Muscle of back (tissue), 11 donors: ENCODE measurements around the gene C1orf105. TPM values are rescaled to one million over a fixed set of nuclear protein-coding genes. Genes with fewer than 3 reads are reported as not detected.
"Not testable (repeated sequence)": the region's sequence is repeated elsewhere in the genome, so short reads cannot be mapped to it uniquely, and the experiment has no call there.

Experiments
- DNase-seq, 3 donors: peaks; one replicate each; pipeline versions ENCODE4 v3.0.0 to v3.0.0-alpha.2; 2013
- polyA plus RNA-seq, 10 donors: library from polyadenylated mRNA; unstranded; fragments of 120-200 nt; gene quantifications; one replicate each; pipeline ENCODE4 v1.2.1, GENCODE V29; 2013; ENCODE audit not compliant: insufficient read length in 10 of 10

The C1orf105 gene
- polyA plus RNA-seq, 10 donors: 65.5 to 154 (median 104) TPM

DNA sequence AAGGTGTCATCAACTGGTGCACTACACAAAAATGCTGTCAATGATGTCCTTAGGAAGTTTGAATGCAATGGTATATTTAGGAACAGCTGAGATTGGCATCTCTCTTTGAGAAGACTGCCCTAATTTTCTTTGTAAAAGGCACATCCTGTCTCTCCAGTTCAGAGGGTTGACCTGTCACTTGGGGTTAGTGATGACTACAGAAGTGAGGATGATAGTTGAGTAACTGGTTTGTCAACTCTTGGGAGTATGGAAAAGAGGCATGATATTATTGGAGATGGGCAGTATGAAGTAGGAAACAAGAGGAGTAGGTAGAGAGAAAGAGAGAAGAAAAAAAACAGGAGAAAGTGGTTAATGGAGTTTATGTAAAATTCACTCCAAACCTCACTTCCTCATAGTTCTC is 63.8 kb downstream of the C1orf105 start:
- DNase-seq: no peak

DNA sequence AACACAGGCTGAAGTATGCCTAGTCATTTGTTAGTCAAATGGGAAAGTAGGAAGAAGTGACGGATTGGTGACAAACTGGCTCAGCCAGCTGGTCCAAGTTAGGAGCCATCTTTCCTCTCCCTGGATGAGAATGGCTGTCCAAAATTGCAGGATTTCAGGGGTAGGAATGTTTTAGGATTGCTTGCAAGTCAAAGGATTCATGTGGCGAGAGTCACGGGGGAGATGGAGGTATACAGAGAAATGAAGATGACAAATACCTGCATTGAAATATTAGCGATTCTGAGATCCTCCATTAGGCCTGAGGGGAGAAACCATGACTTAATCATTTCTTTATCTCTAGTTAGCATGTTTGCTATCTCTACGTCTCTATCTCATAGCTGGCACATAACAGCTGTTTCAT is 65.1 kb downstream of the C1orf105 start:
- no peak for DNase-seq

- no peak for DNase-seq
These were observed 66.4 kb downstream of the C1orf105 start for GRCh38 chr1:172486805-172487454.

DNA sequence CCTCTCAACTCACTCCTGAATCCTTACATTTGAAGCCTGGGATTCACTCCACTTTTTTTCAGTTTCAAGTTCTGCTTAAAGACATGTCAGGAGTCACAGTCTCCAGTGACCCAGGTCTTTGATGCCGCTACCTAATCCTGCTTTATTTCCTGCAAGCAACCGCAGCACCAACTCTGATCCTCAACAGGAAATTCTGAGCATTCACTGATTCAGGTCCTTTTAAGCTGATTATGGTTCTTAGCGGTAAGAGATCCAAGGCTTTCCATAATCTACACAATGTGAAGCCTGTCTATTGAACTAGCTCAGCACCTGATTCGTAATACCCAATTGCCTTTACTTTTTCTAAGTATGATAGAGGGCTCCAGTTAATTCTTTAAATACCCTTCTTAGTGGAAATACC is 67.1 kb downstream of the C1orf105 start:
- DNase-seq: no peak

- no peak for DNase-seq
These were observed 67.9 kb downstream of the C1orf105 start for GRCh38 chr1:172488393-172488792.

- no peak for DNase-seq
These were observed 69.4 kb downstream of the C1orf105 start for GRCh38 chr1:172489847-172490246.

- DNase-seq: no peak
These were observed 71.9 kb downstream of the C1orf105 start for GRCh38 chr1:172492421-172492820.

DNA sequence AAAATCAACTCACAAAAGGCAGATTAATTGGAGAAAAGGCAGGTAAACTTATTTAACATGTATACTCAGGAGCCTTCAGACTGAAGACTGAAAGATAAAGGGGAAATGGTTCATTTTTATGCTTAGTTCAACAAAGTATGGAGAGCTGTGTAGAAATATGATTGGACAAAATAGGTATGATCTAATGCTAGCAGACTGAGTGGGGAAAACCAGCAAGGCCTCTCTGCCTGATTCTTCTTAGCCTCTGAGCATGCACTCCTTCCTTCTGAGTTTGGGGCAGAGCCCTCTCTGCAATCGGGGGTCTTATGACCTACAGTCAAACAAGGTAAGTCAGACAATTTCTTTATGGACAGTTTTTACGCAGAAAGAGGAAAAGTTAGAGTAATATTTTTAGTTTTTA is 73.7 kb downstream of the C1orf105 start:
- DNase-seq: no peak

- not testable (repeated sequence) for DNase-seq
These were observed 75.6 kb downstream of the C1orf105 start for GRCh38 chr1:172496127-172496526.

GRCh38 chr1:172496678-172497077 is 76.2 kb downstream of the C1orf105 start:
- no peak for DNase-seq

GRCh38 chr1:172497230-172497629 is 76.7 kb downstream of the C1orf105 start:
- DNase-seq: peak in 1 of 3 donors; percentile 16

GRCh38 chr1:172498857-172499256 is 78.4 kb downstream of the C1orf105 start:
- DNase-seq: no peak

DNA sequence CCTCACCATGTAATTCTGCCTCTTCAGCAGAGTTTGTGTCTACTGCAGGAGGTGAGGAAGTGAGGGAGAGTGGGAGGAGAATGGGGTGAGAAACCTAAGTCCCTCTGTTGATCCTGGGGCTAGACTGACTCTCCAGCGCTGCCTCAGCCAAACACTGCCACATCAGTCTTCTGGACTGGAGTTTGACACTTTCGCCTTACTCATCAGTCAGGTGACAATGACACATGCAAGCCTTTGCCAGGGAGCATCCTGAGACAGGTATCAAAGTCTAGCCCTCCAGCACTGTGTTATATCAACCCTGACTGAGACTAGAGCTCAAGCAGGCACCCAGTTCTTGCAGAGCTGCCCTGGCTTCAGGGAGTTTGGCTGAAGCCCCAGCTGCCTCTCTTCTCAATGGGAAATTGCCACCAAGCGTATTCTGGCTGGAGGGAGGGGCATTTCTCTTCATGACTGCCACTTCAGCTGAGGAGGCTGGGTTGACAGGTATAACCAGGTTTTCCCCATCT is 79.2 kb downstream of the C1orf105 start:
- no peak for DNase-seq

GRCh38 chr1:172500207-172500606 is 79.7 kb downstream of the C1orf105 start:
- DNase-seq: no peak

GRCh38 chr1:172507741-172508140 is 87.3 kb downstream of the C1orf105 start:
- DNase-seq: no peak

DNA sequence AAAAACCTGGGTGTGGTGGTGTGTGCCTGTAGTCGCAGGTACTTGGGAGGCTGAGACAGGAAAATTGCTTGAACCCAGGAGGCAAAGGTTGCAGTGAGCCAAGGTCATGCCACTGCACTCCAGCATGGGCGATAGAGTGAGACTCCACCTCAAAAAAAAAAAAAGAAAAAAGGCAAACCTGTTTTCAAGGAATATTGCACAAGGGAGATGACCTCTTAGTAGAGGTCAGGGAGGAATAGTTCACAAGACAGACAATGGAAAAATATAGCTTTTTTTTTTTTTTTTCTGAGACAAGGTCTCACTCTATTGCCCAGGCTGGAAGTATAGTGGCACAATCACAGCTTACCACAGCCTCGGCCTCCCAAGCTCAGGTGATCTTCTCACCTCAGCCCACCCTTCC is 90.0 kb downstream of the C1orf105 start:
- DNase-seq: no peak

DNA sequence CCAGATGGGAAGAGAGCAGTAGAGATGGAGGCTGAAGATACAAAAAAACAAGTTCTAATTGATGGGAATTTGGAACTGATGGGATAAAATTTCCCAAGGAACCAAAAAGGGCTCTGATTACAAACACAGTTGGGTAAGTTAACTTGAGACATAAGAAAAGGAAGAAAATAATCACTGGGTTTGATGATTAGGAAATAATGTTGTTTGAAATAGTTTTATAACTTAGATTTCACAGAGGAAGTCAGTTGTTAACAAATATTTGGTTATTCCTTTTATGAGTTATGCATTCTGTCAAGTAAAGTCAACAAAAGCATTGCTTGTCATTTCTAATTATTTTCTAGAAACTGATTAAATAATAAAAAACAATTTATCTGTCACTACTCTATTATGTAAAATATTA is 92.1 kb downstream of the C1orf105 start:
- DNase-seq: no peak

GRCh38 chr1:172513479-172513878 is 93.0 kb downstream of the C1orf105 start:
- DNase-seq: no peak

DNA sequence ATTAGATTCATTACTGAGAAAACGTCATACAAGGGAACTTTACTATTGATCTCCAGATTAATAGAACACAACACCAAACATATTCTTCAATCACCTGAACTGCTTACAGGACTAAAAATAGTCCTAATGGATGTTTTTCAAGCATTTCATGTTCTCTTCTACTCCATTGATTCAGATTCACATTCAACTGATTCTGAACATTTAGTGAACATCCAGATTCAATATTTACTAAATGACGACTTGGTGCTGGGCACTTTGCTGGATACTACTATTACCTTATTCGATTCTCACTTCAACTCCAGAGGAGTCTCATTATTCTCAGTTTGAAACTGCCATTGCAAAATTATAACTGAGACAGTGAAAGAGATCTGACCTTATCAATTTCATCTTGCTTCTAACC is 93.6 kb downstream of the C1orf105 start:
- no peak for DNase-seq

- no peak for DNase-seq
These were observed 95.0 kb downstream of the C1orf105 start for GRCh38 chr1:172515436-172515835.

DNA sequence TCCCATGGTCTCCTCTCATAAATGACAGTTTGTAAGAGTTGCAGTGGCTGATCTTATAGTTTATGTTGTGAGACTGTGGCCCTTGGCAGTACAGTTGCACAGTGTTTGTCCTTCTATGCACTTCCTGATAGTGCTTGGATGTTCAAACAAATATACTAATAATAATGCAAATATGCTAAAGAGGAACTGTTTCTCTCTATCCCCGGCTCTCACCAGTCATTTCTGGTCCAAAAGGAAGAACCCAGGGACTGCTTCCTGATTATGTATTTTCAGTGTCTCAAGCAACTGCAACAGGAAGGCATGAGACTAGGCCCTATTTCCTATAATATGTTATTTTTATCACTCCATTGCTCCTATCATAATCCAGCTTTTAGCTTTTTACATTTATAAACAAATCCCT is 95.4 kb downstream of the C1orf105 start:
- DNase-seq: peak in 1 of 3 donors; percentile 22

DNA sequence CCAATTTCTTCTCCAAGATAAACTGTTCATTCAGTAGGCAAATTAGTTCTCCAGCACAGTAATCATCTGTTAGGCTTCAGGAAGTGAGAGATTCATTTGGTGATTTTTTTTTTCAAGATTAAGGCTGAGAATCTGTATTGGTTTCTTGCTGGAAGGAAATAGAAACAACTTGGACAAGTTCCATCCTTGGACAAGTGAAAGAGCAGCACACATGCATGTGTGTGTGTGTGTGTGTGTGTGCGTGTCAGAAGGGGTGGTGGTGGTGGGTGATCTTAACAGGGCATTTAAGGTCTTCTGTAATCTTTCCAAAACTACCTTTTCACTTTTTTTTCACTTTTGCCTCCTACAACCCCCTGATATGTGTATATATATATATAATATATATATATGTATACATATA is 96.6 kb downstream of the C1orf105 start:
- DNase-seq: no peak

DNA sequence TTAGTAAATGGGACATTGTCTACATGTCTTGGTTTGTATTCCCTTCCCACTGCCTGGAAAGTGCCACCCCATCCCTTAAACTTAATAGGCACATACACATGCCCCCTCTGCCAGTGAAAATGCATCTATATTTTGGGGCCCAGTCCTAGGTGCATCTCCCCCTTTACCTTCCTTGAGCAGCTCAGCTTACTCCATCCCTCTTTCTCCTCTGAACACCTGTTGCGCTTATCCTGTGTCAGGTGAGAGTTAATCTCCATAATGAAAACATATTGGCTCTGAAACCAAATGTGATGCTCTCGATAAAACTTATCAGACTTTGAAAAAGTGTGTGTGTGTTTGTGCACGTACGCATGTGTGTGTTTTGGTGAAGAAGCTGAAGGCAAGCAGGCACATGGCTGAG is 97.1 kb downstream of the C1orf105 start:
- no peak for DNase-seq
